PC-3 (cell line): ENCODE measurements around the gene YPEL3. TPM values are rescaled to one million over a fixed set of nuclear protein-coding genes. Genes with fewer than 3 reads are reported as not detected.

Experiments used
- ATAC-seq: fragments of 200-7000 bp; cut with Tn5 transposase; 2 replicates; pipeline ENCODE4 v1.9.1; 2020; ENCODE audit warnings: mild to moderate bottlenecking, moderate library complexity
- BruUV-seq: library from RNA; stranded (reverse); fragments of 400-500 nt; replicated peaks from 2 replicates; lab custom pipeline; 2021; lab: Mats Ljungman, UMichigan
- CTCF ChIA-PET: fragments of 300-600 bp; sonication (Branson Sonifier 250); formaldehyde crosslinking; loops from one replicate; lab custom pipeline; 2022; ENCODE audit warnings: antibody characterized with exemption; lab: Charles Lee
- POLR2A ChIA-PET: fragments of 300-600 bp; sonication (Branson Sonifier 250); formaldehyde crosslinking; loops from one replicate; lab custom pipeline; 2022; ENCODE audit warnings: antibody characterized with exemption; ENCODE audit not compliant: unreplicated experiment; lab: Charles Lee
- DNase-seq: peaks from one replicate; pipeline ENCODE4 v3.0.0-alpha.2; 2015
- H2AFZ ChIP-seq: fragments of 300-600 bp; sonication (generic); 2 replicates; pipeline ENCODE4 v1.6.0; 2016; ENCODE audit warnings: antibody characterized with exemption, low read length
- H3F3A ChIP-seq: fragments of 300-600 bp; sonication (generic); one replicate; pipeline ENCODE4 v1.6.0; 2017; ENCODE audit warnings: antibody characterized with exemption, low read length, control low read depth, mild to moderate bottlenecking; ENCODE audit not compliant: unreplicated experiment
- H3K27ac ChIP-seq: fragments of 300-600 bp; sonication (generic); 2 replicates; pipeline ENCODE4 v1.5.1; 2016; ENCODE audit warnings: mild to moderate bottlenecking, low read length
- H3K27me3 ChIP-seq: fragments of 300-600 bp; sonication (generic); 2 replicates; pipeline ENCODE4 v1.6.1; 2016; ENCODE audit warnings: low read length, mixed read lengths
- H3K36me3 ChIP-seq: fragments of 300-600 bp; sonication (generic); 2 replicates; pipeline ENCODE4 v1.6.1; 2016; ENCODE audit warnings: low read depth, mixed run types, low read length, mixed read lengths
- H3K4me1 ChIP-seq: fragments of 300-600 bp; sonication (generic); 2 replicates; pipeline ENCODE4 v1.5.1; 2016; ENCODE audit warnings: low read length; ENCODE audit not compliant: insufficient read depth
- H3K4me2 ChIP-seq: fragments of 300-600 bp; sonication (generic); 2 replicates; pipeline ENCODE4 v1.6.0; 2016; ENCODE audit warnings: low read length
- H3K4me3 ChIP-seq: fragments of 300-600 bp; sonication (generic); 2 replicates; pipeline ENCODE4 v1.5.1; 2016; ENCODE audit warnings: mild to moderate bottlenecking, low read length, mixed read lengths
- H3K79me2 ChIP-seq: fragments of 300-600 bp; sonication (generic); 2 replicates; pipeline ENCODE4 v1.6.1; 2017; ENCODE audit warnings: low read length, mixed read lengths
- H3K9ac ChIP-seq: fragments of 300-600 bp; sonication (generic); 2 replicates; pipeline ENCODE4 v1.6.0; 2016; ENCODE audit warnings: mild to moderate bottlenecking, low read length
- H3K9me2 ChIP-seq: fragments of 300-600 bp; sonication (generic); replicated peaks from 2 replicates; pipeline ENCODE4 v1.6.1; 2016; ENCODE audit warnings: mixed run types, low read length, mixed read lengths
- H3K9me3 ChIP-seq: fragments of 300-600 bp; sonication (generic); 2 replicates; pipeline ENCODE4 v1.6.1; 2016; ENCODE audit warnings: low read length, mixed read lengths
- H4K20me1 ChIP-seq: fragments of 300-600 bp; sonication (generic); 2 replicates; pipeline ENCODE4 v1.6.1; 2016; ENCODE audit warnings: low read length, mixed read lengths
- CTCF ChIP-seq: fragments of 300-600 bp; sonication (generic); conservative IDR thresholded peaks from 2 replicates; pipeline ENCODE4 v1.5.1; 2017; ENCODE audit warnings: antibody characterized with exemption, low read depth, mild to moderate bottlenecking, low read length
- EZH2 ChIP-seq: fragments of 300-600 bp; sonication (generic); IDR thresholded peaks from one replicate; pipeline ENCODE4 v1.6.1; 2017; ENCODE audit warnings: antibody characterized with exemption, mild to moderate bottlenecking, low read length; ENCODE audit not compliant: unreplicated experiment
- EZH2phosphoT487 ChIP-seq: fragments of 300-600 bp; sonication (generic); IDR thresholded peaks from 2 replicates; pipeline ENCODE4 v1.6.1; 2018; ENCODE audit warnings: mild to moderate bottlenecking, antibody characterized with exemption, low read length, borderline replicate concordance
- intact Hi-C: fragments of 100-400 bp; cut with micrococcal nuclease; formaldehyde crosslinking; loops from 2 replicates; pipeline ENCODE4 v1.9.0; 2023
- total RNA-seq: library from RNA; depleted of rRNA; stranded (reverse); fragments of >200 nt; gene quantifications from 2 replicates; pipeline ENCODE4 v1.2.3, GENCODE V29; 2014

YPEL3 gene
- total RNA-seq, 1 experiment from 2014 or later: 7.7 TPM

GRCh38 chr16:30069611-30070462, 26.2 kb downstream of the YPEL3 start:
- TSS peak; percentile 2 for BruUV-seq
- CTCF ChIA-PET: no interaction called here

GRCh38 chr16:30068750-30069610, 27.0 kb downstream of the YPEL3 start:
- Histone ChIP-seq H3K79me2 (peaks cover 60% of the 10 kb centered on the region), H4K20me1 (peaks cover 45% of the 10 kb centered on the region), H3F3A (no peaks in the 10 kb centered on the region), H3K4me1 (peaks cover 23% of the 10 kb centered on the region; the same call in 1 of the 2 replicates), H3K9me3 (no peaks in the 10 kb centered on the region), H3K4me2 (peak overlapping the region; percentile 99), H2AFZ (no peak overlapping the region), H3K27me3 (no peaks in the 10 kb centered on the region), H3K36me3 (peaks cover 58% of the 10 kb centered on the region), H3K9me2 (no peaks in the 10 kb centered on the region), H3K27ac (no peak overlapping the region), H3K9ac (no peak overlapping the region), H3K4me3 (peak overlapping the region; percentile 37; the same call in 1 of the 2 replicates)
- POLR2A ChIA-PET: no interaction called here
- peak; percentile 29 for DNase-seq
- BruUV-seq: no TSS peak
- TF ChIP-seq EZH2: no peak
- TF ChIP-seq CTCF: peak; percentile 66
- CTCF ChIA-PET: no interaction called here
- intact Hi-C loops: no loop called here
- no peak for ATAC-seq

More at GRCh38 chr16:30069611-30070462, 26.2 kb downstream of the YPEL3 start:
- no peak for TF ChIP-seq EZH2
- TF ChIP-seq EZH2phosphoT487: no peak
- TF ChIP-seq CTCF: no peak
- Histone ChIP-seq H4K20me1 (peaks cover 45% of the 10 kb centered on the region), H3K9me3 (no peaks in the 10 kb centered on the region), H3K9ac (no peak overlapping the region), H3F3A (peaks cover 2% of the 10 kb centered on the region), H3K27me3 (no peaks in the 10 kb centered on the region), H3K36me3 (peaks cover 58% of the 10 kb centered on the region), H3K4me3 (no peak overlapping the region), H3K9me2 (no peaks in the 10 kb centered on the region), H3K27ac (no peak overlapping the region), H3K4me2 (peak overlapping the region; percentile 99; the same call in 1 of the 2 replicates), H3K79me2 (peaks cover 51% of the 10 kb centered on the region), H2AFZ (no peak overlapping the region), H3K4me1 (peaks cover 19% of the 10 kb centered on the region; the same call in 1 of the 2 replicates)
- intact Hi-C loops: no loop called here
- no peak for DNase-seq
- ATAC-seq: no peak
- POLR2A ChIA-PET: no interaction called here
